Stimulated activated CD4-positive, alpha-beta T cell treated with anti-CD3 and anti-CD28 coated beads, TNF-alpha, amount 100 ng/mL, for 1 hour (primary cell): ENCODE results near the gene RNF214.

Experiments used
- DNase-seq, 3 donors: peaks; one replicate each; pipeline ENCODE4 v3.0.0-alpha.2; 2020; ENCODE audit warnings: low read depth in 3 of 3, low spot score in 1 of 3

Gene RNF214

GRCh38 chr11:117279711-117280376, 47.4 kb downstream of the RNF214 start:
- no peak for DNase-seq

DNA sequence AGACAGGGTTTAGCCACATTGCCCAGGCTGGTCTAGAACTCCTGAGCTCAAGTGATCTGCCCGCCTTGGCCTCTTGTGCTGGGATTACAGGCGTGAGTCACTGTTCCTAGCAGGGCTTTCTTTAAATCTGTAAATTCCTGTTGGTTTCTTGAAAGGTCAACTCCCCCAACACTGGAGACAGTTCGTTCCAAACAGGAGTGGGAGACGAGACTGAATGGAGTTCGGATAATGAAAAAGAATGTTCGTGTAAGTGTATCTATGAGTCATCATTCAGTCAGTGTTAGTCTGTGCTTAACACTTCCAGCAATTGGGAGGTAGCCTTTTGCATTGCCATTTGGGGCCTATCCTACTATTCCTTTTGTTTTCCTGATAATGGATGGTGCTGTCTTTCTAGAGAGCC, 48.7 kb downstream of the RNF214 start:
- no peak for DNase-seq

DNA sequence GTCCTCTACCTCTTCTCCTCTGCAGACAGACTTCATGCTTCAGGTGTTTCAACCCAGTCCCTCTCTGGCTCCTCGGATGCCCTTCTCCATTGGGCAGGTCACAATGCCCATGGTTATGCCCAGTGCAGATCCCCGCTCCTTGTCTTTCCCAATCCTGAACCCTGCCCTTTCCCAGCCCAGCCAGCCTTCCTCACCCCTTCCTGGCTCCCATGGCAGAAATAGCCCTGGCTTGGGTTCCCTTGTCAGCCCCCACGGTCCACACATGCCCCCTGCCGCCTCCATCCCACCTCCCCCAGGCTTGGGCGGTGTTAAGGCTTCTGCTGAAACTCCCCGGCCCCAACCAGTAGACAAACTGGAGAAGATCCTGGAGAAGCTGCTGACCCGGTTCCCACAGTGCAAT, 49.4 kb downstream of the RNF214 start:
- DNase-seq, result no peak

DNA sequence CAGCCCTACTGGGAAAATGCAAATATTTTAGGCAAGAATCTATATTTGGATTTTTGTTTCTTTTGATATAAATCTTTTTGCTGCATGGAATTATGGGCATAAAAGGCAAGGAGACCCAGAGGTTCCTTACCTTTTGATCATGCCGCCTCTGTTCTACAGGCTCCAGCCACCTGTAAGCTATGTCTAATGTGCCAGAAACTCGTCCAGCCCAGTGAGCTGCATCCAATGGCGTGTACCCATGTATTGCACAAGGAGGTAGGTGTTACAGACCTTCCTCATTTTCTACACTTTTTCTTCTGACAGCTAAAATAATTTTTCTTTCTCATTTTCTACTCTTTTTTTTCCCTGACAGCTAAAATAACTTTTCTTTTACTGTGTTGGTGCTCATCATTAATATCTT, 50.5 kb downstream of the RNF214 start:
- DNase-seq, result no peak

DNA sequence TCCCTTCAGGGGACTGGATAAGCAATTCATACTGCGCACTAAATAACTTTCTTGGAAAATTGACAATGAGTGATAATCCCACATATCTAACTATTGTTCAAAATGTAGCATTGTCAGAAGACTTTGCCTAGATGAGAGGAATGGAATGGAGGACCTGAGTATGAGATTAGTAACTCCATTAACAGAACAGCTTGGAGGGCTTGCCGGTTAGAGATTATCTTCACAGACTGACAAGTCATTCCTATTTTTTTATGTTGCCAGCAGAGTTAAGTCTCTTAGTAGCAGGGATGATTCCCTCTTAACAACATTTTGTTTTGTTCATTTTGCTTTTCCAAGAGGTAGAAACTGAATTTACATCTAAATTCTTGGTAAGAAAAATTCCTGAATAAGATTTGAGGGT, 51.6 kb downstream of the RNF214 start:
- DNase-seq, result no peak

DNA sequence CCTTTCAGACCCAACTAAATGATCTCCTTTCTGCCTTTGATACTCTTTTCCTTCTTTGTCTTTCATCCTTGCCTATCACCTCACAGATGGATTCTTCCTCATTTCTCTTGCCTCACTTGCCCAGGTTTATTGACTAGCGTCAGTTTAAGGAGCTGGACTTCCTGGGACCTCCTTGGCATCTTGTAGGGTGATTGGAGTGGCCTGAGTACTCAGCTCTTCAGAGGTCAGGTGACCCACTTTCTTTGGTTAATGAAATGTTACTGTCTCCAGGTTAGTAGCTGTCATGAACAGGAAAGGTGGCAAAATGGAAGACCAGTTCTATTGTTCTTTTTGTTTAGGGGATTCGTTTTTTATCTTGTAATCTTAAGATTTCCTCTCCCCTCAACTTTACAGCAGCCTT, 54.1 kb downstream of the RNF214 start:
- no peak for DNase-seq

GRCh38 chr11:117287668-117288067, 55.2 kb downstream of the RNF214 start:
- DNase-seq, result no peak

DNA sequence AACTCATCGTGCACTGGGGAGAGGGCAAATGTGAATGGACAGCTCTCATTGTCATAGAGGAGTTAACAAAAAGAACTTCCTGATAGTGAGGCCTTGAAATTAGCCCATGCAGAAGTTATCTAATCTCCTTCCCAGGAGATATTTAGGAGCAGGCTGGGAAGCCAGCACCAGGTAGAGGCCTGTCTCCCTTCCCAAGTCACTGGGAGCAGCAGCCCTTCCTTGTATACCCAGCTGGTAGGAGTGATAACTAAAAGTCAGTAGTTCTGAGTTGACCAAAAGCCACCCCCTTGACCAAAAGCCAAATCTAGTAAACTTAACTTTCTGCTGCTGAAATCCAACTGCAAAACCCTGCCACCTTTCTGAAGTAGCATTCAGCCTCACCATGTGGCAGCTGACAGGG, 57.3 kb downstream of the RNF214 start:
- DNase-seq, result no peak

GRCh38 chr11:117290809-117291396, 58.4 kb downstream of the RNF214 start, which contains the start of gene BACE1-AS:
TSS of gene BACE1-AS (plus strand) at chr11:117291346.
- no peak for DNase-seq

GRCh38 chr11:117292616-117293015, 60.1 kb downstream of the RNF214 start:
- DNase-seq, result no peak

- DNase-seq, result no peak
Observed at GRCh38 chr11:117295438-117296137, 63.1 kb downstream of the RNF214 start.

DNA sequence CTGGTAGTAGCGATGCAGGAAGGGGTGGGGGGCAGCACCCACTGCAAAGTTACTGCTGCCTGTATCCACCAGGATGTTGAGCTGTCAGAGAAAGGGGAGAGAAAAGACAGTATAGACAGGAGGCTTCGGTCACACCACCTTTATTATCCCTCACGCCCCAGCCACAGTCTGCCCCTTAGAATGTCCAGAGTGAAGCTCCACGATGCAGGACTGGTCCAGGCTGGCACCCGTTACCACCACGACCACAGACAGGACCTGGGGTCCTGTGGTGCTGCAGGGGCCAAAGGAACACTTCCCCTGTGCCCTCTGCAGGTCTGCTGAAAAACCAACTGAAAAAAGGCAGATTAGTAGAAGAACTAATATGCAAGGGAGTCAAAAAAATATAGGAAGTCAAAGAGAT, 64.4 kb downstream of the RNF214 start:
- no peak for DNase-seq

GRCh38 chr11:117298195-117298594, 65.7 kb downstream of the RNF214 start:
- no peak for DNase-seq

GRCh38 chr11:117299351-117300282, 67.1 kb downstream of the RNF214 start:
- DNase-seq, result no peak

DNA sequence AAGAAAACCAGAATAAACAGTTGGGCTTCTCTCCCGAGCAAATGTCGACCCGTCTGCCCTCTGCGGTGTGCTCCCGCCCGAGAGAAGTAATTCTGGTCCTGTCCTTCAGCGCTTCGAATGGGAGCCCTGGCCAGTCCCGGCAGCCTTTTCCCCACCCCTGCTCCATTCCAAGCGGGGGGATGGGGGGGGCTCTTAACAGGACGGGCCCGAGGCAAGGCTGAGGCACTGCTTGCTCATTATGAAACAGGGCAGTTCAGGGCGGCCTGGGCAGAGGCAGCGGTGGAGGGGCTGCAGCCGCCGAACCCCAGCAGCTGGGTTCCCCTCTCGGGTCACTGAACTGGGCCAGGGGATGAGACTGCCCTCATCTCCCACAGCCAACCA, 67.8 kb downstream of the RNF214 start:
- no peak for DNase-seq

- DNase-seq, result no peak
Observed at GRCh38 chr11:117300773-117301172, 68.3 kb downstream of the RNF214 start.

GRCh38 chr11:117302228-117302627, 69.8 kb downstream of the RNF214 start:
- DNase-seq, result no peak

DNA sequence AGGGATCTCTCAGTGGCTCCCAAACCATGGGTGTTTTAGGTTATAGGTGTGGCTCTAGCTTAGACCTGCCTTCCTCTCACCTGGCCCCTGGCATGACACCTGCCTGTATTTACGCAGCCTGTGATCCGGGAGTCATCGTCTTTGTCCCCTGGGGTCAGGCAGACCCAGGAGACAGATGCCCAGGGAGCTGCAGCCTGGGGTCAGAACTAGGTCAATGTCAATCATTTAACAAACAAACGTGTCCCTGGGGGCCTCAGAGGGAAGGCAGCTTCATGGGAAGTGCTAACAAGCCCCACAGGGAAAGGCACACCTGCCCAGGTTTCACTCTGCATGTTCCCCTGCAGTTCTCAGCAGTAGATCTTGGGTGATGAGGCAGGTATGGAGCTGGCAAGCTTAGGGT, 70.6 kb downstream of the RNF214 start:
- no peak for DNase-seq

- no peak for DNase-seq
Observed at GRCh38 chr11:117303646-117304315, 71.3 kb downstream of the RNF214 start.

- DNase-seq, result no peak
Observed at GRCh38 chr11:117305145-117305544, 72.7 kb downstream of the RNF214 start.

- DNase-seq, result no peak
Observed at GRCh38 chr11:117309310-117309709, 76.8 kb downstream of the RNF214 start.
